HCT116 (cell line): ENCODE data around the gene SPRY4. TPM values are rescaled to one million over a fixed set of nuclear protein-coding genes. Genes with fewer than 3 reads are reported as not detected.

Source experiments
- ATAC-seq: fragments of 200-7000 bp; cut with Tn5 transposase; 2 replicates; pipeline ENCODE4 v1.9.1; 2020; ENCODE audit warnings: mild to moderate bottlenecking, moderate library complexity
- BruUV-seq: library from RNA; stranded (reverse); fragments of 400-500 nt; replicated peaks from 2 replicates; lab custom pipeline; 2021; lab: Mats Ljungman, UMichigan
- CTCF ChIA-PET: fragments of 300-600 bp; sonication (Branson Sonifier 250); formaldehyde crosslinking; loops from one replicate; lab custom pipeline; 2021; ENCODE audit warnings: antibody characterized with exemption; lab: Charles Lee
- POLR2A ChIA-PET: fragments of 300-600, 350-600 bp; sonication (Branson Sonifier 250); formaldehyde crosslinking; loops from one replicate; lab custom pipeline; 2021; ENCODE audit warnings: antibody characterized with exemption; lab: Charles Lee
- RAD21 ChIA-PET, 2 experiments: fragments of 300-600 bp; sonication (Branson Sonifier 250); formaldehyde crosslinking; loops; one replicate each; lab custom pipeline; 2023; ENCODE audit warnings: low total read pairs in 2 of 2; ENCODE audit not compliant: uncharacterized antibody in 2 of 2, unreplicated experiment in 2 of 2, low non-redundant PET in 1 of 2; lab: Charles Lee
- DNase-seq: peaks from one replicate; pipeline ENCODE4 v3.0.0-alpha.2; 2010; ENCODE audit warnings: low read depth, low spot score
- H2AFZ ChIP-seq: fragments of 200-600 bp; shearing (Covaris generic), sonication (generic); 2 replicates; pipeline ENCODE4 v1.6.1; 2017; ENCODE audit warnings: low read depth, mixed run types, mixed read lengths, antibody characterized with exemption, low read length; ENCODE audit not compliant: poor library complexity, severe bottlenecking
- H3K27ac ChIP-seq: 2 replicates; pipeline ENCODE4 v1.5.1; 2012; ENCODE audit warnings: low read depth, low read length
- H3K27me3 ChIP-seq: fragments of 200-600 bp; sonication (generic); 2 replicates; pipeline ENCODE4 v1.6.1; 2016; ENCODE audit warnings: mixed run types, low read length, mixed read lengths; ENCODE audit not compliant: insufficient read depth
- H3K36me3 ChIP-seq, 2 experiments: fragments of 200-500 bp in 1 of 2; fragments of 200-600 bp in 1 of 2; sonication (Bioruptor generic) in 1 of 2; sonication (generic) in 1 of 2; 2 replicates each; pipeline versions ENCODE4 v1.5.1 to v1.6.1; 2014 to 2016; ENCODE audit warnings: low read length in 2 of 2, inconsistent platforms in 1 of 2, mixed read lengths in 1 of 2, mixed run types in 1 of 2; ENCODE audit not compliant: insufficient read depth in 2 of 2, control insufficient read depth in 1 of 2
- H3K4me1 ChIP-seq, 2 experiments: fragments of 200-600 bp in 1 of 2; sonication (generic) in 1 of 2; 2 replicates each; pipeline versions ENCODE4 v1.5.1 to v1.6.1; 2012 to 2017; ENCODE audit warnings: low read length in 2 of 2, inconsistent platforms in 1 of 2, mild to moderate bottlenecking in 1 of 2, mixed read lengths in 1 of 2, mixed run types in 1 of 2, moderate library complexity in 1 of 2; ENCODE audit not compliant: insufficient read depth in 2 of 2, control insufficient read depth in 1 of 2
- H3K4me2 ChIP-seq: fragments of 200-600 bp; sonication (generic); 2 replicates; pipeline ENCODE4 v1.6.1; 2017; ENCODE audit warnings: mixed run types, low read length, mixed read lengths
- H3K4me3 ChIP-seq, 2 experiments: fragments of 200-600 bp in 1 of 2; sonication (generic) in 1 of 2; replicated peaks in 1 of 2; 2 replicates each; pipeline ENCODE4 v1.5.1; 2011 to 2016; ENCODE audit warnings: low read length in 2 of 2, control low read depth in 1 of 2, low read depth in 1 of 2, mild to moderate bottlenecking in 1 of 2, mixed read lengths in 1 of 2, mixed run types in 1 of 2
- H3K79me2 ChIP-seq: fragments of 200-600 bp; sonication (generic); 2 replicates; pipeline ENCODE4 v1.6.1; 2017; ENCODE audit warnings: mild to moderate bottlenecking, mixed run types, low read length, moderate library complexity, mixed read lengths; ENCODE audit not compliant: insufficient read depth
- H3K9ac ChIP-seq: fragments of 200-600 bp; sonication (generic); 2 replicates; pipeline ENCODE4 v1.6.1; 2016; ENCODE audit warnings: low read length, mixed read lengths
- H3K9me2 ChIP-seq: fragments of 200-600 bp; sonication (generic), shearing (Covaris generic); 2 replicates; pipeline ENCODE4 v1.6.1; 2017; ENCODE audit warnings: mixed run types, mild to moderate bottlenecking, moderate library complexity; ENCODE audit not compliant: insufficient read depth
- H3K9me3 ChIP-seq, 2 experiments: fragments of 200-500 bp in 1 of 2; fragments of 200-600 bp in 1 of 2; sonication (Bioruptor generic) in 1 of 2; sonication (generic) in 1 of 2; 2 replicates each; pipeline ENCODE4 v1.6.1; 2014 to 2017; ENCODE audit warnings: low read length in 2 of 2, mixed read lengths in 2 of 2, inconsistent platforms in 1 of 2, low read depth in 1 of 2, mild to moderate bottlenecking in 1 of 2, mixed run types in 1 of 2, moderate library complexity in 1 of 2; ENCODE audit not compliant: control insufficient read depth in 1 of 2, insufficient read depth in 1 of 2
- H4K20me1 ChIP-seq: fragments of 200-600 bp; sonication (generic), shearing (Covaris generic); 2 replicates; pipeline ENCODE4 v1.6.1; 2017; ENCODE audit warnings: mixed run types, mild to moderate bottlenecking, moderate library complexity; ENCODE audit not compliant: insufficient read depth
- CBX3 ChIP-seq: IDR thresholded peaks from 2 replicates; pipeline ENCODE4 v1.6.1; 2012; ENCODE audit warnings: low read depth
- CEBPB ChIP-seq: IDR thresholded peaks from 2 replicates; pipeline ENCODE4 v1.6.1; 2012; ENCODE audit warnings: low read depth
- EGR1 ChIP-seq: IDR thresholded peaks from 2 replicates; pipeline ENCODE4 v1.6.1; 2012; ENCODE audit warnings: low read depth
- EZH2 ChIP-seq: fragments of 200-600 bp; sonication (generic); IDR thresholded peaks from 2 replicates; pipeline ENCODE4 v1.6.1; 2017; ENCODE audit warnings: antibody characterized with exemption, mixed run types
- EZH2phosphoT487 ChIP-seq: fragments of 200-600 bp; IDR thresholded peaks from 2 replicates; pipeline ENCODE4 v1.6.1; 2018; ENCODE audit warnings: antibody characterized with exemption, borderline replicate concordance
- FOSL1 ChIP-seq: IDR thresholded peaks from 2 replicates; pipeline ENCODE4 v1.6.1; 2012; ENCODE audit warnings: low read depth
- POLR2A ChIP-seq: IDR thresholded peaks from 2 replicates; pipeline ENCODE4 v1.7.0; 2011; ENCODE audit warnings: borderline replicate concordance; ENCODE audit not compliant: insufficient read depth, insufficient read length; ENCODE audit errors: extremely low read depth
- SRF ChIP-seq: IDR thresholded peaks from 2 replicates; pipeline ENCODE4 v1.6.1; 2012; ENCODE audit warnings: low read depth
- TCF7L2 ChIP-seq: IDR thresholded peaks from 2 replicates; pipeline ENCODE4 v1.7.0; 2011; ENCODE audit warnings: borderline replicate concordance, inconsistent platforms; ENCODE audit not compliant: insufficient read depth, insufficient read length; ENCODE audit errors: extremely low read depth
- YY1 ChIP-seq: IDR thresholded peaks from 2 replicates; pipeline ENCODE4 v1.6.1; 2011; ENCODE audit warnings: low read length, low read depth, moderate library complexity, mild to moderate bottlenecking; ENCODE audit not compliant: insufficient replicate concordance; ENCODE audit errors: extremely low read depth
- ZBTB33 ChIP-seq: IDR thresholded peaks from 2 replicates; pipeline ENCODE4 v1.6.1; 2011; ENCODE audit warnings: mild to moderate bottlenecking, low read length, moderate library complexity; ENCODE audit not compliant: insufficient replicate concordance; ENCODE audit errors: extremely low read depth
- intact Hi-C: fragments of 100-400 bp; cut with micrococcal nuclease; formaldehyde crosslinking; loops from 2 replicates; pipeline ENCODE4 v1.10.0; 2022
- total RNA-seq: library from RNA; stranded (reverse); gene quantifications from one replicate; pipeline ENCODE4 v1.2.1, GENCODE V29; 2021; ENCODE audit not compliant: unreplicated experiment
- TF ChIP-seq, protein P1 (sequence below): IDR thresholded peaks from 2 replicates; pipeline ENCODE4 v1.6.1; 2012
- TF ChIP-seq, protein P2 (sequence below): IDR thresholded peaks from 2 replicates; pipeline ENCODE4 v1.6.1; 2012

Gene SPRY4
- total RNA-seq, 1 experiment from 2014 or later: 112 TPM

GRCh38 chr5:142286111-142286510 lies 38.7 kb downstream of the SPRY4 start:
- ChIA-PET POLR2A (no interaction called here), RAD21 (no interaction called here), CTCF (no interaction called here)
- H3K9me2 ChIP-seq: no peaks in the 10 kb centered on the region
- TF ChIP-seq EZH2: no peak
- H3K79me2 ChIP-seq: no peaks in the 10 kb centered on the region
- no peak overlapping the region for H3K27ac ChIP-seq
- no peak overlapping the region for H2AFZ ChIP-seq
- no peak overlapping the region for H3K4me2 ChIP-seq
- no peak overlapping the region for H3K4me3 ChIP-seq
- H3K9ac ChIP-seq: no peak overlapping the region
- ATAC-seq (no peak), DNase-seq (no peak)
- H3K4me1 ChIP-seq: peaks cover 5 to 7% of the 10 kb centered on the region in 2 experiments; a peak in 3 of 4 replicates
- no peaks in the 10 kb centered on the region for H3K36me3 ChIP-seq
- no peaks in the 10 kb centered on the region for H3K27me3 ChIP-seq
- no peaks in the 10 kb centered on the region for H4K20me1 ChIP-seq
- intact Hi-C loops: no loop called here
- BruUV-seq: no TSS peak
- no peaks in the 10 kb centered on the region for H3K9me3 ChIP-seq

GRCh38 chr5:142283304-142283703 lies 41.5 kb downstream of the SPRY4 start:
- intact Hi-C loops: no loop called here
- Histone ChIP-seq H4K20me1 (no peaks in the 10 kb centered on the region), H3K9me2 (no peaks in the 10 kb centered on the region), H3K27ac (no peak overlapping the region), H3K4me2 (no peak overlapping the region), H3K9me3 (no peaks in the 10 kb centered on the region), H3K4me1 (peaks cover 8 to 11% of the 10 kb centered on the region in 2 experiments; a peak in 2 of 4 replicates), H2AFZ (no peak overlapping the region), H3K4me3 (no peak overlapping the region), H3K27me3 (no peaks in the 10 kb centered on the region), H3K36me3 (no peaks in the 10 kb centered on the region), H3K9ac (no peak overlapping the region), H3K79me2 (no peaks in the 10 kb centered on the region)
- ChIA-PET RAD21 (no interaction called here), CTCF (no interaction called here), POLR2A (no interaction called here)
- no peak for TF ChIP-seq EZH2phosphoT487
- DNase-seq: no peak
- no TSS peak for BruUV-seq
- ATAC-seq: no peak

DNA sequence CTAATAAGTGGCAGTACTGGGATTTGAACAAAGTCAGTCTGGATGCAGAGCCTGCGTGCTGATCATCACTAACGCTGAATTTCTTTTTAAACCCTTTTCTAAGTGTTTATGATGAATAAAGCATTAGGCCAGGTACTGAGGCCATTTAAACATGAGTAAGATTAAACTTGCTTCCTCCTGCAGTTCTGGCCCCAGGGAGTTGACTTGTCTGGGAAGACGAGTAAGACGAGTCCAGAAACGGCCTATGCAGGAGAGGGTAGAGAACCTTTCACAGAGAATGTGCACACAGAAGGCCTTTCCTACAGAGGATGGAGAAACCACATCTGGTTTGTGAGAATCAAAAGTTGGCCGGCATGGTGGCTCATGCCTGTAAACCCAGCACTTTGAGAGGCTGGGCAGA lies 42.9 kb downstream of the SPRY4 start:
- CTCF ChIA-PET: no interaction called here
- intact Hi-C loops: no loop called here

More for the DNA sequence above, 42.9 kb downstream of the SPRY4 start:
- ChIA-PET RAD21 (no interaction called here), POLR2A (no interaction called here)
- Histone ChIP-seq H3K9me2 (no peaks in the 10 kb centered on the region), H3K9me3 (no peaks in the 10 kb centered on the region), H4K20me1 (no peaks in the 10 kb centered on the region), H3K4me1 (peaks cover 8 to 17% of the 10 kb centered on the region in 2 experiments; a peak in 2 of 4 replicates), H3K9ac (no peak overlapping the region), H3K4me3 (no peak overlapping the region), H3K4me2 (no peak overlapping the region), H3K79me2 (no peaks in the 10 kb centered on the region), H2AFZ (no peak overlapping the region), H3K36me3 (no peaks in the 10 kb centered on the region), H3K27ac (no peak overlapping the region), H3K27me3 (no peaks in the 10 kb centered on the region)
- ATAC-seq (no peak), DNase-seq (no peak)
- no TSS peak for BruUV-seq
- TF ChIP-seq, protein P1, sequence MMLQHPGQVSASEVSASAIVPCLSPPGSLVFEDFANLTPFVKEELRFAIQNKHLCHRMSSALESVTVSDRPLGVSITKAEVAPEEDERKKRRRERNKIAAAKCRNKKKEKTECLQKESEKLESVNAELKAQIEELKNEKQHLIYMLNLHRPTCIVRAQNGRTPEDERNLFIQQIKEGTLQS: no peak
- TF ChIP-seq ZBTB33 (no peak), TCF7L2 (no peak), SRF (no peak), YY1 (no peak), POLR2A (no peak), FOSL1 (no peak), CBX3 (no peak), EGR1 (no peak), CEBPB (no peak)
- TF ChIP-seq, protein P2, sequence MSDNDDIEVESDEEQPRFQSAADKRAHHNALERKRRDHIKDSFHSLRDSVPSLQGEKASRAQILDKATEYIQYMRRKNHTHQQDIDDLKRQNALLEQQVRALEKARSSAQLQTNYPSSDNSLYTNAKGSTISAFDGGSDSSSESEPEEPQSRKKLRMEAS: no peak
